ENCODE data around the gene TPSAB1. TPM values are rescaled to one million over a fixed set of nuclear protein-coding genes. Genes with fewer than 3 reads are reported as not detected.
"Not testable (repeated sequence)": the region's sequence is repeated elsewhere in the genome, so short reads cannot be mapped to it uniquely, and the experiment has no call there.

The TPSAB1 gene
- polyA plus RNA-seq, 6 donors from 2014 or later: not detected

GRCh38 chr16:1264345-1265089 lies 24.0 kb downstream of the TPSAB1 start:
- DNase-seq (no peak), ATAC-seq (ENCODE audit: low read depth in 2 of 2) (no peak)
- H3K9me3 Mint-ChIP-seq: peaks cover 0 to 5% (median 0%) of the 10 kb centered on the region in 7 donors
- peaks cover 0 to 4% (median 1%) of the 10 kb centered on the region in 3 donors for H3K4me1 Mint-ChIP-seq
- peak overlapping the region in 1 of 8 donors; percentile 73 for H3K4me3 Mint-ChIP-seq
- H3K36me3 Mint-ChIP-seq: no peaks in the 10 kb centered on the region
- H3K27ac Mint-ChIP-seq: no peak overlapping the region
- H3K27me3 Mint-ChIP-seq: peaks cover 18 to 34% (median 19%) of the 10 kb centered on the region in 3 donors

DNA sequence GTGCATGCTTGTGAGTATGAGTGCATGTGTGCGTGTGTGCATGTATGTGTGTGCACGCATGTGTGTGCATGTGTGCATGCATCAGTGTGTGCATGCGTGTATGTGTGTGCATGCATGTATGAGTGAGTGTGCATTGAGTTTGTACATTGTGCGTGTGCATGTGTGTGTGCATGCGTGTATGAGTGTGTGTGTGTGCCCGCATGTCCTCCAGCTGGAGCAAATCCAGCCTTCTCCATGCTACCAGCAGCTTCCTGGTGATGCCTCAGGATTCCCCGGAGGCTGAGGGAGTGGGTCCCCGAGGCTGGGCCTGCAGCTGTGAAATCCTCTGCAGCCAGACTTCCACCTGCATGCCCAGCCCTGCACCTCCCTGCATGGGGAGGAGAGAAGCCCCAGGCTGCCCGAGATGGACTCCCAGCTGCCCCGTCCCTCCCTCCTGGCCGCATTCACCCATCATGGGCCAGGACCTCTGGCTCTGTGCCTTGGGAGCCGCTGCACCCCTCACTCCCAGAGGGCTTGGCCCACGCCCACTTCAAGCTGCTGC lies 24.7 kb downstream of the TPSAB1 start:
- H3K4me1 Mint-ChIP-seq: peaks cover 0 to 4% (median 1%) of the 10 kb centered on the region in 3 donors
- ATAC-seq (ENCODE audit: low read depth in 2 of 2): no peak
- H3K4me3 Mint-ChIP-seq: peak overlapping the region in 1 of 8 donors; percentile 42
- H3K27ac Mint-ChIP-seq: no peak overlapping the region
- peaks cover 18 to 36% (median 25%) of the 10 kb centered on the region in 3 donors for H3K27me3 Mint-ChIP-seq
- H3K36me3 Mint-ChIP-seq: no peaks in the 10 kb centered on the region
- DNase-seq: no peak
- peaks cover 0 to 5% (median 0%) of the 10 kb centered on the region in 7 donors for H3K9me3 Mint-ChIP-seq

DNA sequence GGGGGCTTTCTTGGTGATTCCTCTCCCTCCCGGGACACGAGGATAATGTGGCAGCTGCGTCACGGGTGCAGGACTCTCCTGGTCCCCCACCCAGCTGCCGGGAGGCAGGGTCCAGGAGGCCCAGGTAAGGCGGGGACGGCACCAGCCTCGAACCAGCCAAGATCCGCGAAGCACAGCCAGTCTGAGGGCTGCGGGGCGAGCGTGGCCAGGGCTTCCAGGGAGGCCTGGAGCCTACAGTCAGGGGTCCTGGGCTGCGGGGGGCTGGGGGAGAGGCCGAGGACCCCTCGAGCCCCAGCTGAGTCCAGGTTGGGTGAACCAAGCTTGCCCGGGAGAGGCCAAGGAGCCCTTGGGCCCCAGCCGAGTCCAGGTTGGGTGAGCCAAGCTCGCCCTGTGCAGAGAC lies 25.3 kb downstream of the TPSAB1 start:
- H3K4me1 Mint-ChIP-seq: peaks cover 0 to 4% (median 0%) of the 10 kb centered on the region in 3 donors
- H3K27ac Mint-ChIP-seq: no peak overlapping the region
- DNase-seq: no peak
- ATAC-seq (ENCODE audit: low read depth in 2 of 2): no peak
- no peaks in the 10 kb centered on the region for H3K36me3 Mint-ChIP-seq
- H3K9me3 Mint-ChIP-seq: peaks cover 0 to 5% (median 0%) of the 10 kb centered on the region in 7 donors
- peaks cover 21 to 35% (median 25%) of the 10 kb centered on the region in 3 donors for H3K27me3 Mint-ChIP-seq
- no peak overlapping the region for H3K4me3 Mint-ChIP-seq

GRCh38 chr16:1269418-1269817 lies 28.9 kb downstream of the TPSAB1 start:
- Mint-ChIP-seq H3K27ac (peak overlapping the region in 1 of 6 donors; percentile 34), H3K27me3 (peaks cover 18 to 40% (median 36%) of the 10 kb centered on the region in 3 donors)
- H3K9me3 Mint-ChIP-seq; DNase-seq; H3K4me3 Mint-ChIP-seq; H3K4me1 Mint-ChIP-seq; ATAC-seq (ENCODE audit: low read depth in 2 of 2); H3K36me3 Mint-ChIP-seq: not testable (repeated sequence)

DNA sequence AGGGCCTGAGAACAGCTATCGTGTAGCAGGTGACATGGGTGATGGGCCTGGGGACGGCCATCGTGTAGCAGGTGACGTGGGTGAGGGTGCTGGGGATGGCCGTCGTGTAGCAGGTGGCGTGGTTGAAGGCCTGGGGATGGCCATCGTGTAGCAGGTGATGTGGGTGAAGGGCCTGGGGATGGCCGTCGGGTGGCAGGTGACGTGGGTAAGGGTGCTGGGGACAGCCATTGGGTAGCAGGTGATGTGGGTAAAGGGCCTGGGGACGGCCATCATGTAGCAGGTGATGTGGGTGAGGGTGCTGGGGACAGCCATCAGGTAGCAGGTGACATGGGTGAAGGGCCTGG lies 30.8 kb downstream of the TPSAB1 start:
- H3K9me3 Mint-ChIP-seq: peaks cover 0 to 3% (median 0%) of the 10 kb centered on the region in 7 donors
- no peak overlapping the region for H3K4me3 Mint-ChIP-seq
- peaks cover 19 to 55% (median 53%) of the 10 kb centered on the region in 3 donors for H3K27me3 Mint-ChIP-seq
- H3K36me3 Mint-ChIP-seq: peaks cover 0 to 8% of the 10 kb centered on the region in 2 donors
- DNase-seq (no peak), ATAC-seq (ENCODE audit: low read depth in 2 of 2) (no peak)
- H3K27ac Mint-ChIP-seq: peak overlapping the region in 1 of 6 donors; percentile 33
- H3K4me1 Mint-ChIP-seq: peaks cover 0 to 7% (median 3%) of the 10 kb centered on the region in 3 donors

GRCh38 chr16:1271724-1272413 lies 31.4 kb downstream of the TPSAB1 start:
- ATAC-seq (ENCODE audit: low read depth in 2 of 2); H3K4me3 Mint-ChIP-seq; H3K4me1 Mint-ChIP-seq: not testable (repeated sequence)

DNA sequence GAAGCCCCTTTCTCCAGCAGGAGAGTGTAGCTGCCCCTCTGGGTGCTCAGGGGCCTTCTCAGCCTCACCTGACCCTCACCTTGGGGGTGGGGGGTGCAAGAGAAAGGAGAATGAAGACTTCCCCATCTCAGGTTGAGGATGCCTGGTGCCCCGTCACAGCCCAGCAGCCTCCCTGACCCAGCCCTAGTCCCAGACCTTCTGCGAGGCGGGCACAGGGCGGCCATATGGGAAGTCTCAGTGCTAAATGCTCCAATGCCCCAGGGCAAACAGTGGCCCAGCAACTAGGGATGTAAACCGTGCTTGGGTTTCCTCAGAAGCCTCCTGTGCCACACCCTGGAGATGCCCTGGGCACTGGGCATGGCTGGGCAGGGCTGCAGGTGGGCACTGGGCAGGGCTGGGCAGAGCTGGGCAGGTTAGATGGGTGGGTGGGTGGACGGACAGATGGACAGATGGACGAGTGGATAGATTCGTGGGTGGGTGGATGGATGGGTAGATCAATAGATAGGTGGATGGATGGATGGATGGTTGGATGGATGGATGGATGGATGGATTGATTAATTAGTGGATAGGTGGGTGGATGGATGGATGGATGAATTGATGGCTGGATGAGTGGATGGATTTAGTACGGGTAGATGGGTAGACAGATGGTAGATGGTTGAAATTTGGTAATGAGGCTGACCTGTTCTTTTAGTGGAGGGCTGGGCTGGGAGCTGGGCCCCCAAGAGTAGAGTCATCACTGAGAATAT lies 32.1 kb downstream of the TPSAB1 start:
- Mint-ChIP-seq H3K36me3 (peaks cover 0 to 8% of the 10 kb centered on the region in 2 donors), H3K27me3 (peaks cover 17 to 56% (median 56%) of the 10 kb centered on the region in 3 donors), H3K27ac (no peak overlapping the region), H3K4me1 (peaks cover 0 to 7% (median 3%) of the 10 kb centered on the region in 3 donors), H3K4me3 (peak overlapping the region in 2 of 8 donors; percentile 50 to 66), H3K9me3 (peaks cover 0 to 1% (median 0%) of the 10 kb centered on the region in 7 donors)
- DNase-seq (no peak), ATAC-seq (ENCODE audit: low read depth in 2 of 2) (no peak)

More at GRCh38 chr16:1271724-1272413, 31.4 kb downstream of the TPSAB1 start:
- H3K27ac Mint-ChIP-seq, H3K36me3 Mint-ChIP-seq, DNase-seq, H3K9me3 Mint-ChIP-seq: not testable (repeated sequence)
- H3K27me3 Mint-ChIP-seq: peaks cover 17 to 54% (median 52%) of the 10 kb centered on the region in 3 donors

- Mint-ChIP-seq H3K27me3 (peaks cover 17 to 68% (median 61%) of the 10 kb centered on the region in 3 donors), H3K4me1 (peaks cover 0 to 7% (median 3%) of the 10 kb centered on the region in 3 donors), H3K9me3 (peaks cover 0 to 1% (median 0%) of the 10 kb centered on the region in 7 donors), H3K36me3 (peaks cover 0 to 8% of the 10 kb centered on the region in 2 donors), H3K27ac (no peak overlapping the region), H3K4me3 (no peak overlapping the region)
- DNase-seq (no peak), ATAC-seq (ENCODE audit: low read depth in 2 of 2) (no peak)
These were observed 33.3 kb downstream of the TPSAB1 start for GRCh38 chr16:1273816-1274215.

GRCh38 chr16:1274767-1275166 lies 34.3 kb downstream of the TPSAB1 start:
- Mint-ChIP-seq H3K36me3 (peaks cover 0 to 8% of the 10 kb centered on the region in 2 donors), H3K4me1 (peaks cover 0 to 7% (median 3%) of the 10 kb centered on the region in 3 donors), H3K27ac (no peak overlapping the region), H3K27me3 (peaks cover 14 to 66% (median 57%) of the 10 kb centered on the region in 3 donors), H3K4me3 (no peak overlapping the region), H3K9me3 (peaks cover 0 to 1% (median 0%) of the 10 kb centered on the region in 7 donors)
- no peak for DNase-seq
- ATAC-seq (ENCODE audit: low read depth in 2 of 2): no peak

DNA sequence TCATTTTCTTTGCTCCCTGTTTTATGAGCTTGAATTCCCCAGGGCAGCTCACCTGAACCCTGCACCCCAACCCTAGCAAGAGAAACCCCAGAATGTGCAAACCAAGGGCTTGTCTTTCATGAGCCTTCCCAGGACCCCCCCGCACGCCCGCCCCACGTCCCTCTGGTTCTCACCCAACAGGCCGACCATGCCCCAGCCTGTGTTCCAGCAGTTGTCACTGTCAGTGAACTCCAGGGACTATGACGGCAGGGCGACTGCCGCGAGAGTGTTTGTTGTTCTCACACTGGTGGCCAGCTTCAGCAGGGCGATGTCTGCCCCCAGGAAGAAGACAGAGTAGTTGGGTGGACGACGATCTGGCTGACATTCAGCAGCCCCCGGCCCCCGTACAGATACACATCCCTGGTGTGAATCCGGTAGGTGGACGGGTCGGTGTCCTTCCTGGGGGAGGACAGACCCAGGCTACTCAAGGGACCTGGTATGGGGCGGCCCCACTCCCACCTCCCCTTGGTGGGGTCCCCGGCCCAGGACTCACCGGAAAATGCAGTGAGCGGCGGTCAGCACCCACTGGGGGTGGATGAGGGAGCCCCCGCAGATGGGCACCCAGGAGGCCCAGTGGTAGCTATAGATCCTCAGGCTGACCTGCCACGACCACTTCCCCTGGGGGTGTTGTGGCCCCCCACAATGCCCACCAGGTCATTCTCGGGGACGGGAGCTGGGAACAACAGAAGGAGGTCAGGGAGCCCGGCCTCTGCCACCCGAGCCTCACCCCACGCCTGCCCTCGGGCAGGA lies 35.5 kb downstream of the TPSAB1 start:
- peaks cover 0 to 7% (median 3%) of the 10 kb centered on the region in 3 donors for H3K4me1 Mint-ChIP-seq
- peaks cover 0 to 1% (median 0%) of the 10 kb centered on the region in 7 donors for H3K9me3 Mint-ChIP-seq
- H3K36me3 Mint-ChIP-seq: peaks cover 0 to 8% of the 10 kb centered on the region in 2 donors
- peaks cover 11 to 56% (median 45%) of the 10 kb centered on the region in 3 donors for H3K27me3 Mint-ChIP-seq
- DNase-seq: no peak
- H3K27ac Mint-ChIP-seq: no peak overlapping the region
- peak overlapping the region in 1 of 8 donors; percentile 25 for H3K4me3 Mint-ChIP-seq
- ATAC-seq (ENCODE audit: low read depth in 2 of 2): no peak

DNA sequence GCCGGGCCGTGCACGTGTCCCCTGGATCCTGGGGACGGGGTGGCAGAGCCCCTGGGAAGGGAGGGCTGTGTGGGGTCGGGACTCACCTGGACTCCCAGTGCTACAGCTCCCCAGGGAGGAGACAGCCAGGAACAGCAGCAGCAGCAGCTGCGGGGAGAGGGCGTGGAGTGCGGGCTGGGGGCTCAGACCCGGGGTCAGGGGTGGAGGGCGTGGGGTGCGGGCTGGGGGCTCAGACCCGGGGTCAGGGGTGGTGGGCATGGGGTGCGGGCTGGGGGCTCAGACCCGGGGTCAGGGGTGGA lies 36.0 kb downstream of the TPSAB1 start:
- peaks cover 11 to 51% (median 40%) of the 10 kb centered on the region in 3 donors for H3K27me3 Mint-ChIP-seq
- no peak for DNase-seq
- H3K9me3 Mint-ChIP-seq: peaks cover 0 to 1% (median 0%) of the 10 kb centered on the region in 7 donors
- H3K4me3 Mint-ChIP-seq: no peak overlapping the region
- peaks cover 0 to 4% (median 3%) of the 10 kb centered on the region in 3 donors for H3K4me1 Mint-ChIP-seq
- ATAC-seq (ENCODE audit: low read depth in 2 of 2): no peak
- peaks cover 0 to 8% of the 10 kb centered on the region in 2 donors for H3K36me3 Mint-ChIP-seq
- no peak overlapping the region for H3K27ac Mint-ChIP-seq

GRCh38 chr16:1277151-1277598 lies 36.7 kb downstream of the TPSAB1 start:
- H3K27me3 Mint-ChIP-seq: peaks cover 11 to 51% (median 38%) of the 10 kb centered on the region in 3 donors
- peaks cover 0 to 1% (median 0%) of the 10 kb centered on the region in 7 donors for H3K9me3 Mint-ChIP-seq
- no peak for DNase-seq
- H3K27ac Mint-ChIP-seq: no peak overlapping the region
- ATAC-seq (ENCODE audit: low read depth in 2 of 2): no peak
- no peak overlapping the region for H3K4me3 Mint-ChIP-seq
- H3K36me3 Mint-ChIP-seq: peaks cover 0 to 8% of the 10 kb centered on the region in 2 donors
- peaks cover 0 to 4% (median 3%) of the 10 kb centered on the region in 3 donors for H3K4me1 Mint-ChIP-seq
